ENCODE data around the gene SIX2. TPM values are rescaled to one million over a fixed set of nuclear protein-coding genes. Genes with fewer than 3 reads are reported as not detected.

The SIX2 gene
- total RNA-seq, 3 donors from 2014 or later (not counting 1 experiment from before 2014, with no cell fraction given), result not detected

GRCh38 chr2:44957656-44958327, 51.5 kb downstream of the SIX2 start:
- Histone ChIP-seq H3K36me3 (ENCODE audit: control insufficient read depth, insufficient read depth, low read length) (no peaks in the 10 kb centered on the region), H3K4me1 (ENCODE audit: control insufficient read depth, insufficient read depth, low read length) (peaks cover 8% of the 10 kb centered on the region), H3K9me3 (ENCODE audit: control insufficient read depth, insufficient read depth, low read length) (no peaks in the 10 kb centered on the region), H3K27ac (ENCODE audit: low read length) (no peak overlapping the region), H3K27me3 (ENCODE audit: control insufficient read depth, insufficient read depth, low read length) (peaks cover 17% of the 10 kb centered on the region), H3K4me3 (ENCODE audit: low read length) (no peak overlapping the region)
- no peak overlapping the region for H3K4me3 Mint-ChIP-seq
- 76% methylated on average over 4 of the region's 6 CpGs for WGBS (ENCODE audit: insufficient coverage)
- ATAC-seq (no peak), DNase-seq (no peak)
- H3K27ac Mint-ChIP-seq, result no peak overlapping the region
- H3K27me3 Mint-ChIP-seq (ENCODE audit: low read depth in 2 of 2), result peaks cover 48 to 66% of the 10 kb centered on the region in 2 donors
- peaks cover 5 to 10% of the 10 kb centered on the region in 2 donors for H3K4me1 Mint-ChIP-seq
- H3K9me3 Mint-ChIP-seq, result no peaks in the 10 kb centered on the region
- no peak for TF ChIP-seq CTCF (IDR thresholded peaks at IDR 0.05)
- intact Hi-C loops (cut with micrococcal nuclease), result loop anchor here (5.0 kb wide), 1 partner anchor 870 kb away; no protein-coding TSS in a partner anchor
- no peaks in the 10 kb centered on the region for H3K36me3 Mint-ChIP-seq

GRCh38 chr2:44956843-44957242, 52.4 kb downstream of the SIX2 start:
- Mint-ChIP-seq H3K9me3 (no peaks in the 10 kb centered on the region), H3K4me1 (peaks cover 5 to 10% of the 10 kb centered on the region in 2 donors), H3K36me3 (no peaks in the 10 kb centered on the region), H3K27me3 (ENCODE audit: low read depth in 2 of 2) (peaks cover 54 to 64% of the 10 kb centered on the region in 2 donors), H3K4me3 (no peak overlapping the region), H3K27ac (no peak overlapping the region)
- H3K9me3 ChIP-seq (ENCODE audit: control insufficient read depth, insufficient read depth, low read length), result no peaks in the 10 kb centered on the region
- intact Hi-C loops (cut with micrococcal nuclease), result loop anchor here (5.0 kb wide), 1 partner anchor 870 kb away; no protein-coding TSS in a partner anchor
- H3K27ac ChIP-seq (ENCODE audit: low read length), result no peak overlapping the region
- peaks cover 21% of the 10 kb centered on the region for H3K27me3 ChIP-seq (ENCODE audit: control insufficient read depth, insufficient read depth, low read length)
- ATAC-seq, result no peak
- 100% methylated on average over 1 of the region's 1 CpG for WGBS (ENCODE audit: insufficient coverage)
- no peak for TF ChIP-seq CTCF (IDR thresholded peaks at IDR 0.05)
- no peaks in the 10 kb centered on the region for H3K36me3 ChIP-seq (ENCODE audit: control insufficient read depth, insufficient read depth, low read length)
- no peak for DNase-seq
- no peak overlapping the region for H3K4me3 ChIP-seq (ENCODE audit: low read length)
- peaks cover 10% of the 10 kb centered on the region for H3K4me1 ChIP-seq (ENCODE audit: control insufficient read depth, insufficient read depth, low read length)

- no peak overlapping the region for H3K4me3 Mint-ChIP-seq
- TF ChIP-seq CTCF (IDR thresholded peaks at IDR 0.05), result peak; percentile 61
- H3K9me3 Mint-ChIP-seq, result no peaks in the 10 kb centered on the region
- H3K36me3 ChIP-seq (ENCODE audit: control insufficient read depth, insufficient read depth, low read length), result no peaks in the 10 kb centered on the region
- H3K27ac Mint-ChIP-seq, result no peak overlapping the region
- ATAC-seq (peak; percentile 64 to 91 (median 74)), DNase-seq (peak; percentile 56 to 78)
- intact Hi-C loops (cut with micrococcal nuclease), result loop anchor here (1.0 to 5.0 kb wide), 2 partner anchors 476 to 868 kb away; no protein-coding TSS in a partner anchor
- peaks cover 5 to 10% of the 10 kb centered on the region in 2 donors for H3K4me1 Mint-ChIP-seq
- peaks cover 57 to 66% of the 10 kb centered on the region in 2 donors for H3K27me3 Mint-ChIP-seq (ENCODE audit: low read depth in 2 of 2)
- no peak overlapping the region for H3K27ac ChIP-seq (ENCODE audit: low read length)
- 12% methylated on average over 38 of the region's 38 CpGs for WGBS (ENCODE audit: insufficient coverage)
- peaks cover 21% of the 10 kb centered on the region for H3K27me3 ChIP-seq (ENCODE audit: control insufficient read depth, insufficient read depth, low read length)
- H3K4me1 ChIP-seq (ENCODE audit: control insufficient read depth, insufficient read depth, low read length), result peaks cover 11% of the 10 kb centered on the region
- H3K9me3 ChIP-seq (ENCODE audit: control insufficient read depth, insufficient read depth, low read length), result no peaks in the 10 kb centered on the region
- H3K36me3 Mint-ChIP-seq, result no peaks in the 10 kb centered on the region
- H3K4me3 ChIP-seq (ENCODE audit: low read length), result no peak overlapping the region
Measured at GRCh38 chr2:44955593-44956392, 53.5 kb downstream of the SIX2 start.

Other genes starting within 250 kb of the SIX2 start
- under 1 TPM in 2 of 3 donors, not detected in 1; 0.15 to 0.39 TPM for gene SIX3, start 67.8 kb downstream of the SIX2 start, total RNA-seq